OCI-LY1 (cell line): ENCODE measurements around the gene GXYLT1.

Experiments used
- H2AFZ ChIP-seq: fragments of 200-600 bp; sonication (generic), shearing (Covaris generic); 2 replicates; pipeline ENCODE4 v1.6.0; 2014; ENCODE audit warnings: antibody characterized with exemption, mild to moderate bottlenecking, low read length
- H3F3A ChIP-seq: fragments of 200-600 bp; sonication (generic), shearing (Covaris generic); 2 replicates; pipeline ENCODE4 v1.6.0; 2014; ENCODE audit warnings: mild to moderate bottlenecking, antibody characterized with exemption, low read length, moderate library complexity; ENCODE audit not compliant: insufficient read depth
- H3K27ac ChIP-seq: fragments of 200-600 bp; sonication (generic); 2 replicates; pipeline ENCODE4 v1.5.1; 2014; ENCODE audit warnings: low read length, mixed run types, mild to moderate bottlenecking, low read depth; ENCODE audit not compliant: poor library complexity, severe bottlenecking
- H3K27me3 ChIP-seq: fragments of 200-600 bp; sonication (generic); 2 replicates; pipeline ENCODE4 v1.6.0; 2014; ENCODE audit warnings: antibody characterized with exemption, mild to moderate bottlenecking, low read length, moderate library complexity; ENCODE audit not compliant: insufficient read depth
- H3K36me3 ChIP-seq: fragments of 200-600 bp; sonication (generic); 2 replicates; pipeline ENCODE4 v1.6.1; 2014; ENCODE audit warnings: mild to moderate bottlenecking, antibody characterized with exemption, low read length, moderate library complexity, mixed read lengths; ENCODE audit not compliant: insufficient read depth
- H3K4me1 ChIP-seq: fragments of 200-600 bp; sonication (generic); 2 replicates; pipeline ENCODE4 v1.5.1; 2014; ENCODE audit warnings: mild to moderate bottlenecking, low read length, moderate library complexity; ENCODE audit not compliant: insufficient read depth, severe bottlenecking
- H3K4me2 ChIP-seq: fragments of 200-600 bp; sonication (generic), shearing (Covaris generic); 2 replicates; pipeline ENCODE4 v1.6.1; 2014; ENCODE audit warnings: low read length
- H3K4me3 ChIP-seq: fragments of 200-600 bp; sonication (generic); 2 replicates; pipeline ENCODE4 v1.5.1; 2014; ENCODE audit warnings: low read length, low read depth, mild to moderate bottlenecking, mixed read lengths; ENCODE audit not compliant: poor library complexity, severe bottlenecking
- H3K79me2 ChIP-seq: fragments of 200-600 bp; shearing (Covaris generic); 2 replicates; pipeline ENCODE4 v1.6.1; 2016; ENCODE audit warnings: mixed run types, low read length, mixed read lengths; ENCODE audit not compliant: insufficient read depth
- H3K9ac ChIP-seq: fragments of 200-600 bp; sonication (generic), shearing (Covaris generic); 2 replicates; pipeline ENCODE4 v1.6.1; 2014; ENCODE audit warnings: mild to moderate bottlenecking, low read length, mixed read lengths
- H3K9me2 ChIP-seq: fragments of 200-600 bp; sonication (generic), shearing (Covaris generic); 2 replicates; pipeline ENCODE4 v1.6.1; 2014; ENCODE audit warnings: low read depth, mild to moderate bottlenecking, low read length, mixed read lengths
- H3K9me3 ChIP-seq: fragments of 200-600 bp; shearing (Covaris generic); 2 replicates; pipeline ENCODE4 v1.6.1; 2014; ENCODE audit warnings: low read length, mixed read lengths
- H4K20me1 ChIP-seq: fragments of 200-600 bp; sonication (generic), shearing (Covaris generic); 2 replicates; pipeline ENCODE4 v1.6.0; 2016; ENCODE audit warnings: mild to moderate bottlenecking, low read length; ENCODE audit not compliant: insufficient read depth
- CTCF ChIP-seq: fragments of 200-600 bp; sonication (generic), shearing (Covaris generic); IDR thresholded peaks from 2 replicates; pipeline ENCODE4 v1.5.1; 2017; ENCODE audit warnings: mild to moderate bottlenecking, antibody characterized with exemption, low read length, moderate library complexity, mixed read lengths
- EZH2 ChIP-seq: fragments of 200-600 bp; sonication (generic), shearing (Covaris generic); IDR thresholded peaks from 2 replicates; pipeline ENCODE4 v1.8.0; 2017; ENCODE audit warnings: borderline replicate concordance, mixed run types, mild to moderate bottlenecking, antibody characterized with exemption, low read length, moderate library complexity, mixed read lengths

The GXYLT1 gene

GRCh38 chr12:42102720-42103119 lies 42.0 kb downstream of the GXYLT1 start:
- Histone ChIP-seq H3K4me1 (peaks cover 20% of the 10 kb centered on the region), H3K27me3 (no peaks in the 10 kb centered on the region), H2AFZ (no peak overlapping the region), H3K9me2 (no peaks in the 10 kb centered on the region), H3K4me3 (no peak overlapping the region), H3K27ac (no peak overlapping the region), H3K36me3 (peaks cover 13% of the 10 kb centered on the region), H3K4me2 (no peak overlapping the region), H4K20me1 (no peaks in the 10 kb centered on the region), H3K9ac (no peak overlapping the region), H3K79me2 (no peaks in the 10 kb centered on the region), H3F3A (no peaks in the 10 kb centered on the region), H3K9me3 (no peaks in the 10 kb centered on the region)
- no peak for TF ChIP-seq CTCF
- no peak for TF ChIP-seq EZH2

GRCh38 chr12:42099433-42099832 lies 45.2 kb downstream of the GXYLT1 start:
- Histone ChIP-seq H3K4me3 (no peak overlapping the region), H3K27me3 (no peaks in the 10 kb centered on the region), H3K36me3 (peaks cover 31% of the 10 kb centered on the region), H2AFZ (no peak overlapping the region), H3K79me2 (no peaks in the 10 kb centered on the region), H4K20me1 (no peaks in the 10 kb centered on the region), H3K9me3 (no peaks in the 10 kb centered on the region), H3K27ac (no peak overlapping the region), H3K9ac (no peak overlapping the region), H3K9me2 (no peaks in the 10 kb centered on the region), H3K4me2 (no peak overlapping the region), H3K4me1 (peaks cover 11% of the 10 kb centered on the region), H3F3A (no peaks in the 10 kb centered on the region)
- TF ChIP-seq CTCF = no peak
- no peak for TF ChIP-seq EZH2

DNA sequence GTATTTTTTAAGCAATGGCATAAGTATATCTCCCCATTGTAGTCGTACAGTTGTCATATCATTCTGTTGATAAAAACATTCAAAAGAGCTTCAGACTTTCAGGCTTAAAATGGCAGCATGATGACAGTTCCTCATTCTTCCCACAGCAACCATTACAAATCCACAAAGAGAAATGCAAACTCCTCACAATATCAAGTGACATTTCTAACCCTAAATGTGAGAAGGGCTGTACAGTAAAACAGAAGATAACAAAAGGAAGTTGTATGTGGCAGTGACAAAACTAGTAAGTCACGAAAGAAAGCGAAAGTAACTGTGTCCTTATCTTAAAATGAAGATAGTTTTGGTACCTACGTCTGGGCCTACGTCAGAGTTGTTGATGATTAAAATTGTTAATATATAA lies 46.7 kb downstream of the GXYLT1 start:
- H2AFZ ChIP-seq = no peak overlapping the region
- H3K9ac ChIP-seq = peak overlapping the region; percentile 16; the same call in 1 of the 2 replicates
- no peak overlapping the region for H3K27ac ChIP-seq

More for the DNA sequence above, 46.7 kb downstream of the GXYLT1 start:
- peaks cover 8% of the 10 kb centered on the region for H3K4me1 ChIP-seq
- H3K4me2 ChIP-seq = peak overlapping the region; percentile 65
- H3K9me2 ChIP-seq = no peaks in the 10 kb centered on the region
- H3K4me3 ChIP-seq = peak overlapping the region; percentile 35
- TF ChIP-seq EZH2 = no peak
- TF ChIP-seq CTCF = no peak
- no peaks in the 10 kb centered on the region for H3K79me2 ChIP-seq
- peaks cover 31% of the 10 kb centered on the region for H3K36me3 ChIP-seq
- no peaks in the 10 kb centered on the region for H4K20me1 ChIP-seq
- no peaks in the 10 kb centered on the region for H3K9me3 ChIP-seq
- H3F3A ChIP-seq = no peaks in the 10 kb centered on the region
- no peaks in the 10 kb centered on the region for H3K27me3 ChIP-seq
